ENCODE data around the gene RITA1. TPM values are rescaled to one million over a fixed set of nuclear protein-coding genes. Genes with fewer than 3 reads are reported as not detected.

The RITA1 gene
- total and polyA plus RNA-seq, 2 donors (not counting 3 experiments of a cell fraction or from before 2014, with no cell fraction given), result 20.7 to 21.3 TPM

- Histone ChIP-seq H3K4me2 (ENCODE audit: insufficient read depth, low read length) (no peak overlapping the region), H3K4me1 (ENCODE audit: control insufficient read depth, extremely low read depth, insufficient read depth, low read length) (no peaks in the 10 kb centered on the region), H4K20me1 (replicated peaks; ENCODE audit: control insufficient read depth, extremely low read depth, insufficient read depth, low read length) (no peaks in the 10 kb centered on the region), H3K9me3 (replicated peaks; ENCODE audit: control insufficient read depth, insufficient read depth, low read length) (no peaks in the 10 kb centered on the region), H3K4me3 (replicated peaks in 1 of 3; ENCODE audit: insufficient read depth in 1 of 3, low read depth in 1 of 3, low read length in 3 of 3) (no peak overlapping the region), H3K9me1 (replicated peaks; ENCODE audit: control insufficient read depth, extremely low read depth, insufficient read depth, low read length) (no peaks in the 10 kb centered on the region), H3K36me3 (ENCODE audit: control insufficient read depth in 2 of 2, extremely low read depth in 1 of 2, insufficient read depth in 2 of 2, low read length in 2 of 2) (peaks cover 3 to 13% of the 10 kb centered on the region in 2 experiments), H3K9ac (replicated peaks; ENCODE audit: extremely low read depth, insufficient read depth, low read length) (no peak overlapping the region), H3K27ac (ENCODE audit: insufficient read depth, low read depth, low read length) (no peak overlapping the region), H3K79me2 (ENCODE audit: control insufficient read depth, insufficient read depth, low read length) (no peaks in the 10 kb centered on the region), H2AFZ (ENCODE audit: low read depth, low read length) (no peak overlapping the region), H3K27me3 (ENCODE audit: control insufficient read depth in 2 of 2, insufficient read depth in 2 of 2, low read length in 2 of 2) (peaks cover 22 to 29% of the 10 kb centered on the region in 2 experiments)
- DNase-seq (ENCODE audit: low read depth, low spot score), result peak; percentile 22
- BruUV-seq (replicated peaks), result no TSS peak
- no peak for TF ChIP-seq FOS (IDR thresholded peaks at IDR 0.05; ENCODE audit: borderline replicate concordance, insufficient read depth, low read length)
- peak; percentile 60 for TF ChIP-seq EZH2 (IDR thresholded peaks at IDR 0.05; ENCODE audit: borderline replicate concordance, low read depth, low read length, severe bottlenecking)
- TF ChIP-seq POLR2AphosphoS5 (IDR thresholded peaks at IDR 0.05; ENCODE audit: insufficient read depth, low read depth, low read length), result no peak
- no peak for TF ChIP-seq MAX (IDR thresholded peaks at IDR 0.05; ENCODE audit: insufficient read depth, insufficient read length)
- intact Hi-C loops (cut with micrococcal nuclease) (loop anchor here (5.0 kb wide), 1 partner anchor 57 kb away; no protein-coding TSS in a partner anchor), dilution Hi-C loops (cut with MboI; ENCODE audit: extremely low pct_ligation_motif_present, low sequenced_read_pairs) (no loop called here)
- ChIA-PET CTCF (interaction anchor here (0.6 to 5.9 kb wide), 4 partner anchors 10 to 161 kb away, joined by 4 to 114 read pairs (median 19); no protein-coding TSS in a partner anchor), POLR2A (no interaction called here)
- FAIRE-seq, result no peak
These were observed 31.1 kb upstream of the RITA1 start for GRCh38 chr12:113154351-113154973.

- no peaks in the 10 kb centered on the region for H3K9me3 ChIP-seq (replicated peaks; ENCODE audit: control insufficient read depth, insufficient read depth, low read length)
- no TSS peak for BruUV-seq (replicated peaks)
- no peak overlapping the region for H3K4me2 ChIP-seq (ENCODE audit: insufficient read depth, low read length)
- TF ChIP-seq MYC (IDR thresholded peaks at IDR 0.05; ENCODE audit: low read depth, low read length), result no peak
- H4K20me1 ChIP-seq (replicated peaks; ENCODE audit: control insufficient read depth, extremely low read depth, insufficient read depth, low read length), result no peaks in the 10 kb centered on the region
- no peaks in the 10 kb centered on the region for H3K9me1 ChIP-seq (replicated peaks; ENCODE audit: control insufficient read depth, extremely low read depth, insufficient read depth, low read length)
- no peak overlapping the region for H3K9ac ChIP-seq (replicated peaks; ENCODE audit: extremely low read depth, insufficient read depth, low read length)
- CTCF ChIA-PET, result interaction anchor here (0.7 to 5.9 kb wide), 4 partner anchors 9 to 1163 kb away, joined by 3 to 114 read pairs (median 19); no protein-coding TSS in a partner anchor
- DNase-seq (ENCODE audit: low read depth, low spot score) (no peak), FAIRE-seq (no peak)
- H3K27ac ChIP-seq (ENCODE audit: insufficient read depth, low read depth, low read length), result no peak overlapping the region
- H2AFZ ChIP-seq (ENCODE audit: low read depth, low read length), result no peak overlapping the region
- dilution Hi-C loops (cut with MboI; ENCODE audit: extremely low pct_ligation_motif_present, low sequenced_read_pairs), result no loop called here
- intact Hi-C loops (cut with micrococcal nuclease), result no loop called here
- H3K27me3 ChIP-seq (ENCODE audit: control insufficient read depth in 2 of 2, insufficient read depth in 2 of 2, low read length in 2 of 2), result peaks cover 22 to 26% of the 10 kb centered on the region in 2 experiments
- no peak overlapping the region for H3K4me3 ChIP-seq (replicated peaks in 1 of 3; ENCODE audit: insufficient read depth in 1 of 3, low read depth in 1 of 3, low read length in 3 of 3)
- H3K79me2 ChIP-seq (ENCODE audit: control insufficient read depth, insufficient read depth, low read length), result no peaks in the 10 kb centered on the region
- no peaks in the 10 kb centered on the region for H3K4me1 ChIP-seq (ENCODE audit: control insufficient read depth, extremely low read depth, insufficient read depth, low read length)
- H3K36me3 ChIP-seq (ENCODE audit: control insufficient read depth in 2 of 2, extremely low read depth in 1 of 2, insufficient read depth in 2 of 2, low read length in 2 of 2), result peaks cover 3 to 17% of the 10 kb centered on the region in 2 experiments
- POLR2A ChIA-PET, result no interaction called here
These were observed 30.5 kb upstream of the RITA1 start for GRCh38 chr12:113155060-113155459.
